Measurements from ENCODE around the gene TMED6. TPM values are rescaled to one million over a fixed set of nuclear protein-coding genes. Genes with fewer than 3 reads are reported as not detected.

The TMED6 gene
- 3.1 TPM for total RNA-seq

- peak; percentile 74 for DNase-seq (ENCODE audit: low spot score)
- ATAC-seq = peak; percentile 95
These were observed at the start of gene TMED6 for GRCh38 chr16:69351309-69352027. Gene TMED6, minus strand, starts transcription at chr16:69351786. Its CDS starts 33 bp downstream, at chr16:69351753.

GRCh38 chr16:69399361-69399760 is 47.8 kb upstream of the TMED6 start:
- ATAC-seq = no peak

GRCh38 chr16:69397821-69398521 is 46.4 kb upstream of the TMED6 start:
- ATAC-seq = peak; percentile 82
- peak; percentile 57 for DNase-seq (ENCODE audit: low spot score)

More at GRCh38 chr16:69399361-69399760, 47.8 kb upstream of the TMED6 start:
- no peak for DNase-seq (ENCODE audit: low spot score)

- ATAC-seq (peak; percentile 76), DNase-seq (ENCODE audit: low spot score) (peak; percentile 75)
These were observed 44.8 kb upstream of the TMED6 start for GRCh38 chr16:69396187-69397061.

GRCh38 chr16:69395859-69396186 is 44.2 kb upstream of the TMED6 start:
- no peak for ATAC-seq
- no peak for DNase-seq (ENCODE audit: low spot score)

- ATAC-seq (no peak), DNase-seq (ENCODE audit: low spot score) (no peak)
These were observed 42.6 kb upstream of the TMED6 start for GRCh38 chr16:69393898-69394849.

- DNase-seq (ENCODE audit: low spot score) (no peak), ATAC-seq (no peak)
These were observed 35.0 kb upstream of the TMED6 start for GRCh38 chr16:69386596-69386995.

GRCh38 chr16:69384974-69385373 is 33.4 kb upstream of the TMED6 start:
- no peak for ATAC-seq

GRCh38 chr16:69382421-69382820 is 30.8 kb upstream of the TMED6 start:
- no peak for ATAC-seq
- DNase-seq (ENCODE audit: low spot score) = no peak

More at GRCh38 chr16:69384974-69385373, 33.4 kb upstream of the TMED6 start:
- DNase-seq (ENCODE audit: low spot score) = no peak

GRCh38 chr16:69381231-69381630 is 29.6 kb upstream of the TMED6 start:
- ATAC-seq (no peak), DNase-seq (ENCODE audit: low spot score) (no peak)

GRCh38 chr16:69378760-69379159 is 27.2 kb upstream of the TMED6 start:
- DNase-seq (ENCODE audit: low spot score) (no peak), ATAC-seq (no peak)

GRCh38 chr16:69378036-69378435 is 26.4 kb upstream of the TMED6 start:
- ATAC-seq (no peak), DNase-seq (ENCODE audit: low spot score) (no peak)

- no peak for ATAC-seq
These were observed 24.9 kb upstream of the TMED6 start for GRCh38 chr16:69376393-69377059.

GRCh38 chr16:69373019-69373418 is 21.4 kb upstream of the TMED6 start:
- peak; percentile 89 for ATAC-seq
- DNase-seq (ENCODE audit: low spot score) = no peak

More at GRCh38 chr16:69376393-69377059, 24.9 kb upstream of the TMED6 start:
- DNase-seq (ENCODE audit: low spot score) = no peak

GRCh38 chr16:69371564-69371963 is 20.0 kb upstream of the TMED6 start:
- DNase-seq (ENCODE audit: low spot score) = no peak

GRCh38 chr16:69368866-69369265 is 17.3 kb upstream of the TMED6 start:
- ATAC-seq (no peak), DNase-seq (ENCODE audit: low spot score) (no peak)

More at GRCh38 chr16:69371564-69371963, 20.0 kb upstream of the TMED6 start:
- no peak for ATAC-seq

- ATAC-seq (no peak), DNase-seq (ENCODE audit: low spot score) (peak; percentile 15)
These were observed 16.4 kb upstream of the TMED6 start for GRCh38 chr16:69367980-69368379.

GRCh38 chr16:69366431-69366830 is 14.8 kb upstream of the TMED6 start:
- ATAC-seq (no peak), DNase-seq (ENCODE audit: low spot score) (peak; percentile 26)

- DNase-seq (ENCODE audit: low spot score) = no peak
- no peak for ATAC-seq
These were observed 14.3 kb upstream of the TMED6 start for GRCh38 chr16:69365901-69366300.

- no peak for DNase-seq (ENCODE audit: low spot score)
- ATAC-seq = no peak
These were observed 12.5 kb upstream of the TMED6 start for GRCh38 chr16:69364088-69364487.

All from left lobe of liver (tissue), 2 donors.